Testis (tissue), 3 donors: ENCODE data around the gene RPTOR. TPM values are rescaled to one million over a fixed set of nuclear protein-coding genes. Genes with fewer than 3 reads are reported as not detected.

Experiments used
- DNase-seq: peaks from one replicate; pipeline ENCODE4 v3.0.0-alpha.2; 2019
- H3K27ac ChIP-seq, 2 donors: fragments of 200-600 bp; sonication (generic); one replicate each; pipeline ENCODE4 v1.5.1; 2019
- H3K27me3 ChIP-seq: fragments of 200-600 bp; sonication (generic); one replicate; pipeline ENCODE4 v1.5.1; 2019
- H3K36me3 ChIP-seq: fragments of 200-600 bp; sonication (generic); one replicate; pipeline ENCODE4 v1.5.1; 2017; ENCODE audit warnings: low read depth; ENCODE audit errors: missing control alignments
- H3K4me1 ChIP-seq: fragments of 200-600 bp; sonication (generic); one replicate; pipeline ENCODE4 v1.5.1; 2019
- H3K4me3 ChIP-seq, 2 donors: fragments of 200-600 bp; sonication (generic); one replicate each; pipeline ENCODE4 v1.5.1; 2017 to 2019
- H3K9me3 ChIP-seq: fragments of 200-600 bp; sonication (generic); one replicate; pipeline ENCODE4 v1.5.1; 2017
- POLR2A ChIP-seq: fragments of 450-650 bp; IDR thresholded peaks from one replicate; pipeline ENCODE4 v1.6.1; 2017; ENCODE audit warnings: antibody characterized with exemption, mild to moderate bottlenecking, moderate library complexity
- WGBS, 2 donors: methylation state at CpG; one replicate each; pipeline ENCODE4 v1.1.5; 2018; 5-methylcytosine and 5-hydroxymethylcytosine counted together
- intact Hi-C: fragments of 100-400 bp; cut with DNase I; formaldehyde crosslinking; loops from one replicate; pipeline ENCODE4 v1.15.1; 2023; ENCODE audit warnings: low total_unique reads
- polyA plus RNA-seq: library from polyadenylated mRNA; stranded (reverse); fragments of 350-450 nt; fragmentation: Illumina TruSeq; extraction: RNeasy Lipid Tissue Mini Kit (QIAGEN cat#74804); gene quantifications from one replicate; pipeline ENCODE4 v1.2.3, GENCODE V29; 2014; ENCODE audit warnings: low read depth, low replicate concordance; ENCODE audit not compliant: insufficient read depth
- total RNA-seq, 2 donors: library from RNA; depleted of rRNA; stranded (reverse); fragments of >200 nt; gene quantifications; one replicate each; pipeline ENCODE4 v1.2.3, GENCODE V29; 2016
- TF ChIP-seq, protein P1 (sequence below), 3 experiments: fragments of 450-650 bp in 2 of 3; fragments of 200-600 bp in 1 of 3; sonication (generic) in 1 of 3; IDR thresholded peaks; one replicate each; pipeline ENCODE4 v1.5.1; 2016 to 2019; ENCODE audit warnings: antibody characterized with exemption in 3 of 3, mild to moderate bottlenecking in 2 of 3, moderate library complexity in 1 of 3

The RPTOR gene
- total and polyA plus RNA-seq, 3 donors from 2014 or later, result 21.8 to 68.3 (median 56.6) TPM

DNA sequence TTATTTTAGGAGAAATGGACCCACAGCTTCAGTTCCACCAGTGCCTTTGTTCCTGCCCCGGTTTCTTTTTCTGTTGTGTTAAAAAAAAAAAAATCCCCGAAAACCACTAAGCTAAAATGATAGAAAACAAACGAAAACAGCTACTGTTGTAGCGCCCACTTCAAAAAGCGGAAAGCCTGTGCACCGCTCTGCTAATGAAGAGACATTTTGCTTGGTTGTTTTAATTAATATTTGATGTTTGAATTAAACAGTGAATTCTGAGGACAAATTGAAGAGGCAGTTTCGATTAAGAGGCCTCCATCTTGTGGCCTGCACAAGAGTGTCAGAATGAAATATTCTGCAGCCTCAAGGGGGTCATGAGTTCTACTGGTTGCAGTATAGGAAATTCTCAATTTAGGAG, 186.7 kb downstream of the RPTOR start:
- intact Hi-C loops, result no loop called here
- H3K36me3 ChIP-seq, result no peaks in the 10 kb centered on the region
- no peak overlapping the region for H3K4me3 ChIP-seq
- no peaks in the 10 kb centered on the region for H3K9me3 ChIP-seq
- H3K27ac ChIP-seq, result no peak overlapping the region
- TF ChIP-seq, protein P1, sequence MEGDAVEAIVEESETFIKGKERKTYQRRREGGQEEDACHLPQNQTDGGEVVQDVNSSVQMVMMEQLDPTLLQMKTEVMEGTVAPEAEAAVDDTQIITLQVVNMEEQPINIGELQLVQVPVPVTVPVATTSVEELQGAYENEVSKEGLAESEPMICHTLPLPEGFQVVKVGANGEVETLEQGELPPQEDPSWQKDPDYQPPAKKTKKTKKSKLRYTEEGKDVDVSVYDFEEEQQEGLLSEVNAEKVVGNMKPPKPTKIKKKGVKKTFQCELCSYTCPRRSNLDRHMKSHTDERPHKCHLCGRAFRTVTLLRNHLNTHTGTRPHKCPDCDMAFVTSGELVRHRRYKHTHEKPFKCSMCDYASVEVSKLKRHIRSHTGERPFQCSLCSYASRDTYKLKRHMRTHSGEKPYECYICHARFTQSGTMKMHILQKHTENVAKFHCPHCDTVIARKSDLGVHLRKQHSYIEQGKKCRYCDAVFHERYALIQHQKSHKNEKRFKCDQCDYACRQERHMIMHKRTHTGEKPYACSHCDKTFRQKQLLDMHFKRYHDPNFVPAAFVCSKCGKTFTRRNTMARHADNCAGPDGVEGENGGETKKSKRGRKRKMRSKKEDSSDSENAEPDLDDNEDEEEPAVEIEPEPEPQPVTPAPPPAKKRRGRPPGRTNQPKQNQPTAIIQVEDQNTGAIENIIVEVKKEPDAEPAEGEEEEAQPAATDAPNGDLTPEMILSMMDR (IDR thresholded peaks at IDR 0.05), result no peak
- TF ChIP-seq POLR2A, result no peak
- 87 to 94% methylated on average over 7 of the region's 7 CpGs for WGBS, 2 donors
- DNase-seq, result no peak
- no peaks in the 10 kb centered on the region for H3K4me1 ChIP-seq
- H3K27me3 ChIP-seq, result no peaks in the 10 kb centered on the region

GRCh38 chr17:80732268-80732667, 187.6 kb downstream of the RPTOR start:
- intact Hi-C loops, result no loop called here
- Histone ChIP-seq H3K27ac (no peak overlapping the region), H3K9me3 (no peaks in the 10 kb centered on the region), H3K27me3 (no peaks in the 10 kb centered on the region), H3K4me3 (no peak overlapping the region), H3K4me1 (no peaks in the 10 kb centered on the region), H3K36me3 (no peaks in the 10 kb centered on the region)
- TF ChIP-seq, protein P1 (IDR thresholded peaks at IDR 0.05), result no peak
- no peak for TF ChIP-seq POLR2A
- WGBS, 2 donors, result 91 to 94% methylated on average over 7 of the region's 7 CpGs
- no peak for DNase-seq

GRCh38 chr17:80737106-80738019, 192.7 kb downstream of the RPTOR start:
- whole genome bisulfite sequencing, 2 donors, result 85 to 95% methylated on average over 17 of the region's 17 CpGs
- no peak for TF ChIP-seq POLR2A
- TF ChIP-seq, protein P1 (IDR thresholded peaks at IDR 0.05), result no peak
- no peaks in the 10 kb centered on the region for H3K36me3 ChIP-seq

DNA sequence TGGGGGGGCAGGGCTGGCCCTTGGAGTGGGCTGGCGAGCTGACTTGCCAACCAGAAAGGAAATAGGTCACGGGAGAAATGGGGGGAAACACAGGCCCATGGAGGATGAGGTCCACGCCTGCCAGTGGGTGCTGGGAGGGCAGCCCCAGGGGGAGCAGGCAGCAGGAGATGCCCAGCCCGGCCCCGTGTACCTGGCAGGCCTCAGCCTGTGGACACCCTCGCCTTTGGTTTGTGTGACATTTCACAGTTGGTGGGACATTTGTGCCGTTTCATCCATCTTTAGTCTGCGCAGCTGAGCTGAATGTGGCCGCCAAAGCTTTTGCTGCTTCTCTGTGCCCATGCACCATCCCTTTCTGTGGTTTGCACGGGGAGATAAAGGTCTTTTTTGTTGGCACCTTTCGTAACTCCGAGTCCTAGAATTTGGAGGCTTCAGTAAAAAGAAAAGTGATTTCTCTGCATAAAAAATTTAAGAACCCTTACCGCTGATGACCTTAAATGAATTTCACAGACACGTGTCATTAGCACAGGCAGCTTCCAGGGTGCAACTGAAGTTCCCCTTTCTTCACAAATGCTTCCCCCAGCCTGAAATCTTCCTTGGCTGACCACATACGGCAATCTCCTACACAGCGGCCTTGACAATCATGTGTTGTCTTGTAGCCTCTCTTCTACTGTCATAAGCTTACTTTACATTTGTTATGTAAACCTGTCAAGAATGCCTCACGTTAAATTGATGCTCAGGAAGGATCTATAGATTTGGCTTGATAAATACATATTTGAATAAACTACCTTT, 193.6 kb downstream of the RPTOR start:
- no peaks in the 10 kb centered on the region for H3K4me1 ChIP-seq
- no peaks in the 10 kb centered on the region for H3K9me3 ChIP-seq
- intact Hi-C loops, result no loop called here
- WGBS, 2 donors, result 63 to 76% methylated on average over 17 of the region's 17 CpGs
- no peak for TF ChIP-seq POLR2A
- TF ChIP-seq, protein P1 (IDR thresholded peaks at IDR 0.05), result no peak
- no peak for DNase-seq
- H3K4me3 ChIP-seq, result no peak overlapping the region
- no peak overlapping the region for H3K27ac ChIP-seq
- no peaks in the 10 kb centered on the region for H3K36me3 ChIP-seq
- H3K27me3 ChIP-seq, result no peaks in the 10 kb centered on the region

More at GRCh38 chr17:80737106-80738019, 192.7 kb downstream of the RPTOR start:
- no peaks in the 10 kb centered on the region for H3K27me3 ChIP-seq
- intact Hi-C loops, result no loop called here
- no peaks in the 10 kb centered on the region for H3K4me1 ChIP-seq
- no peak overlapping the region for H3K27ac ChIP-seq
- H3K4me3 ChIP-seq, result no peak overlapping the region
- no peaks in the 10 kb centered on the region for H3K9me3 ChIP-seq
- DNase-seq, result no peak
